Activated naive CD4-positive, alpha-beta T cell treated with anti-CD3 and anti-CD28 coated beads for 36 hours (primary cell): Measurements from ENCODE around the gene SLC25A6. TPM values are rescaled to one million over a fixed set of nuclear protein-coding genes. Genes with fewer than 3 reads are reported as not detected.

Experiments used
- CTCF ChIA-PET: fragments of 350-600 bp; sonication (Branson Sonifier 250); formaldehyde crosslinking; loops from one replicate; lab custom pipeline; 2021; ENCODE audit warnings: antibody characterized with exemption; lab: Charles Lee
- DNase-seq: peaks from one replicate; pipeline ENCODE4 v3.0.0-alpha.2; 2020
- H3K27ac Mint-ChIP-seq: one replicate; pipeline ENCODE4 v1.8.0; 2021; ENCODE audit warnings: mild to moderate bottlenecking, mixed read lengths
- H3K27me3 Mint-ChIP-seq: one replicate; pipeline ENCODE4 v1.8.0; 2021; ENCODE audit warnings: low read depth, mixed read lengths
- H3K36me3 Mint-ChIP-seq: one replicate; pipeline ENCODE4 v1.8.0; 2021; ENCODE audit warnings: low read depth, mixed read lengths
- H3K4me1 Mint-ChIP-seq: one replicate; pipeline ENCODE4 v1.8.0; 2021; ENCODE audit warnings: low read depth, mixed read lengths
- H3K4me3 Mint-ChIP-seq: one replicate; pipeline ENCODE4 v1.8.0; 2021; ENCODE audit warnings: mild to moderate bottlenecking, moderate library complexity, mixed read lengths
- H3K9me3 Mint-ChIP-seq: one replicate; pipeline ENCODE4 v1.8.0; 2021; ENCODE audit warnings: mixed read lengths
- intact Hi-C: fragments of 100-400 bp; cut with micrococcal nuclease; formaldehyde crosslinking; loops from one replicate; pipeline ENCODE4 v1.15.1; 2023
- total RNA-seq, 2 experiments: library from RNA; stranded (reverse); gene quantifications; one replicate each; pipeline ENCODE4 v1.2.3, GENCODE V29; 2021

The SLC25A6 gene
- total RNA-seq, 2 experiments from 2014 or later, result 457 to 463 TPM

- intact Hi-C loops, result loop anchor here (10.0 kb wide), 1 partner anchor 1221 kb away; no protein-coding TSS in a partner anchor
- Mint-ChIP-seq H3K27me3 (no peaks in the 10 kb centered on the region), H3K4me3 (peak overlapping the region; percentile 91), H3K9me3 (no peaks in the 10 kb centered on the region), H3K36me3 (peaks cover 34% of the 10 kb centered on the region), H3K27ac (peak overlapping the region; percentile 77), H3K4me1 (peaks cover 50% of the 10 kb centered on the region)
- CTCF ChIA-PET, result no interaction called here
- no peak for DNase-seq
Measured at GRCh38 chrX:1393871-1394615, 2.1 kb upstream of the SLC25A6 start.

- Mint-ChIP-seq H3K4me3 (peak overlapping the region; percentile 91), H3K27me3 (no peaks in the 10 kb centered on the region), H3K36me3 (peaks cover 49% of the 10 kb centered on the region), H3K27ac (peak overlapping the region; percentile 88), H3K9me3 (no peaks in the 10 kb centered on the region), H3K4me1 (peaks cover 63% of the 10 kb centered on the region)
- DNase-seq, result no peak
- CTCF ChIA-PET, result no interaction called here
- intact Hi-C loops, result loop anchor here (1.0 to 10.0 kb wide), 8 partner anchors 61 to 1222 kb away; partner anchors contain the start of genes AKAP17A, GTPBP6 and P2RY8
Measured at GRCh38 chrX:1392376-1393068, 609 bp upstream of the SLC25A6 start.

- CTCF ChIA-PET, result no interaction called here
- Mint-ChIP-seq H3K4me3 (peak overlapping the region; percentile 91), H3K27ac (peak overlapping the region; percentile 90), H3K36me3 (peaks cover 59% of the 10 kb centered on the region), H3K9me3 (no peaks in the 10 kb centered on the region), H3K27me3 (no peaks in the 10 kb centered on the region), H3K4me1 (peaks cover 63% of the 10 kb centered on the region)
- DNase-seq, result no peak
- intact Hi-C loops, result loop anchor here (1.0 to 10.0 kb wide), 2 partner anchors 266 to 1223 kb away; no protein-coding TSS in a partner anchor
Measured at GRCh38 chrX:1391370-1391706, 575 bp downstream of the SLC25A6 start.

- H3K27me3 Mint-ChIP-seq, result no peaks in the 10 kb centered on the region
- peaks cover 58% of the 10 kb centered on the region for H3K4me1 Mint-ChIP-seq
- peaks cover 56% of the 10 kb centered on the region for H3K36me3 Mint-ChIP-seq
- no peaks in the 10 kb centered on the region for H3K9me3 Mint-ChIP-seq
- DNase-seq, result no peak
- CTCF ChIA-PET, result no interaction called here
- peak overlapping the region; percentile 90 for H3K27ac Mint-ChIP-seq
- H3K4me3 Mint-ChIP-seq, result peak overlapping the region; percentile 91
- intact Hi-C loops, result loop anchor here (1.0 to 10.0 kb wide), 2 partner anchors 267 to 1224 kb away; no protein-coding TSS in a partner anchor
Measured at GRCh38 chrX:1390621-1391369, 1.1 kb downstream of the SLC25A6 start.

- Mint-ChIP-seq H3K36me3 (peaks cover 55% of the 10 kb centered on the region), H3K9me3 (no peaks in the 10 kb centered on the region), H3K27me3 (no peaks in the 10 kb centered on the region), H3K4me1 (peaks cover 49% of the 10 kb centered on the region), H3K4me3 (peak overlapping the region; percentile 52), H3K27ac (no peak overlapping the region)
- CTCF ChIA-PET, result no interaction called here
- no peak for DNase-seq
- intact Hi-C loops, result loop anchor here (10.0 kb wide), 1 partner anchor 1225 kb away; no protein-coding TSS in a partner anchor
Measured at GRCh38 chrX:1389993-1390285, 2.0 kb downstream of the SLC25A6 start.

GRCh38 chrX:1389181-1389992 lies 2.5 kb downstream of the SLC25A6 start:
- no peak for DNase-seq
- intact Hi-C loops, result no loop called here
- peak overlapping the region; percentile 52 for H3K4me3 Mint-ChIP-seq
- H3K27ac Mint-ChIP-seq, result no peak overlapping the region
- peaks cover 60% of the 10 kb centered on the region for H3K36me3 Mint-ChIP-seq
- H3K27me3 Mint-ChIP-seq, result no peaks in the 10 kb centered on the region
- CTCF ChIA-PET, result no interaction called here
- H3K4me1 Mint-ChIP-seq, result peaks cover 44% of the 10 kb centered on the region
- H3K9me3 Mint-ChIP-seq, result no peaks in the 10 kb centered on the region

GRCh38 chrX:1388651-1389050 lies 3.3 kb downstream of the SLC25A6 start:
- CTCF ChIA-PET, result no interaction called here
- H3K9me3 Mint-ChIP-seq, result no peaks in the 10 kb centered on the region
- intact Hi-C loops, result no loop called here
- no peaks in the 10 kb centered on the region for H3K27me3 Mint-ChIP-seq
- DNase-seq, result no peak
- H3K27ac Mint-ChIP-seq, result no peak overlapping the region
- H3K36me3 Mint-ChIP-seq, result peaks cover 64% of the 10 kb centered on the region
- peak overlapping the region; percentile 39 for H3K4me3 Mint-ChIP-seq
- peaks cover 37% of the 10 kb centered on the region for H3K4me1 Mint-ChIP-seq

- intact Hi-C loops, result no loop called here
- no peaks in the 10 kb centered on the region for H3K27me3 Mint-ChIP-seq
- peaks cover 67% of the 10 kb centered on the region for H3K36me3 Mint-ChIP-seq
- no peaks in the 10 kb centered on the region for H3K9me3 Mint-ChIP-seq
- CTCF ChIA-PET, result no interaction called here
- no peak overlapping the region for H3K4me3 Mint-ChIP-seq
- peaks cover 31% of the 10 kb centered on the region for H3K4me1 Mint-ChIP-seq
- no peak for DNase-seq
- peak overlapping the region; percentile 5 for H3K27ac Mint-ChIP-seq
Measured at GRCh38 chrX:1387141-1387776, 4.7 kb downstream of the SLC25A6 start.

- DNase-seq, result no peak
- Mint-ChIP-seq H3K27ac (no peak overlapping the region), H3K27me3 (no peaks in the 10 kb centered on the region), H3K9me3 (no peaks in the 10 kb centered on the region), H3K36me3 (peaks cover 69% of the 10 kb centered on the region), H3K4me3 (no peak overlapping the region), H3K4me1 (peaks cover 31% of the 10 kb centered on the region)
- CTCF ChIA-PET, result no interaction called here
- intact Hi-C loops, result no loop called here
Measured at GRCh38 chrX:1386338-1387127, 5.4 kb downstream of the SLC25A6 start.

GRCh38 chrX:1385253-1386223 lies 6.4 kb downstream of the SLC25A6 start:
- no peaks in the 10 kb centered on the region for H3K27me3 Mint-ChIP-seq
- peaks cover 60% of the 10 kb centered on the region for H3K36me3 Mint-ChIP-seq
- intact Hi-C loops, result no loop called here
- CTCF ChIA-PET, result no interaction called here
- peaks cover 25% of the 10 kb centered on the region for H3K4me1 Mint-ChIP-seq
- no peaks in the 10 kb centered on the region for H3K9me3 Mint-ChIP-seq
- H3K27ac Mint-ChIP-seq, result no peak overlapping the region
- no peak overlapping the region for H3K4me3 Mint-ChIP-seq
- no peak for DNase-seq
